DMS 273 (cell line): ENCODE results near the gene UNC45A.

Source experiments
- DNase-seq: peaks from one replicate; lab custom pipeline; 2025; ENCODE audit not compliant: unreplicated experiment; lab: John Stamatoyannopoulos, UW

UNC45A gene

GRCh38 chr15:90942354-90943120 lies 7.5 kb downstream of the UNC45A start:
- no peak for DNase-seq

GRCh38 chr15:90945091-90945490 lies 10.0 kb downstream of the UNC45A start:
- no peak for DNase-seq

GRCh38 chr15:90946538-90946937 lies 11.5 kb downstream of the UNC45A start:
- DNase-seq = no peak

GRCh38 chr15:90946941-90947576 lies 12.0 kb downstream of the UNC45A start:
- no peak for DNase-seq

GRCh38 chr15:90947577-90948357 lies 12.7 kb downstream of the UNC45A start:
- DNase-seq = no peak

GRCh38 chr15:90948506-90948905 lies 13.4 kb downstream of the UNC45A start:
- no peak for DNase-seq

- no peak for DNase-seq
These were observed 15.0 kb downstream of the UNC45A start for GRCh38 chr15:90949979-90950675.

- no peak for DNase-seq
These were observed 15.6 kb downstream of the UNC45A start for GRCh38 chr15:90950676-90951075.

GRCh38 chr15:90952901-90953677 lies 18.0 kb downstream of the UNC45A start:
- no peak for DNase-seq

- DNase-seq = no peak
These were observed 19.0 kb downstream of the UNC45A start for GRCh38 chr15:90953947-90954711.

GRCh38 chr15:90954712-90955623 lies 19.9 kb downstream of the UNC45A start, which contains the start of gene RCCD1:
TSS of gene RCCD1 (plus strand) at chr15:90954884. CDS start at chr15:90956735, 1,851 bp downstream.
- DNase-seq = peak; percentile 95

- peak; percentile 55 for DNase-seq
These were observed 20.7 kb downstream of the UNC45A start for GRCh38 chr15:90955624-90956273.

- peak; percentile 52 for DNase-seq
These were observed 21.4 kb downstream of the UNC45A start for GRCh38 chr15:90956274-90957030.

- no peak for DNase-seq
These were observed 22.1 kb downstream of the UNC45A start for GRCh38 chr15:90957031-90957790.

GRCh38 chr15:90957791-90958190 lies 22.7 kb downstream of the UNC45A start:
- no peak for DNase-seq

GRCh38 chr15:90959028-90959595 lies 24.0 kb downstream of the UNC45A start:
- DNase-seq = no peak
